HEK293 (cell line): Measurements from ENCODE around the gene PEAR1.
A peak's percentile ranks its signal among the peaks of the same experiment; 100 is the strongest.

Experiments
- GFI1B ChIP-seq: fragments of 450-650 bp; formaldehyde crosslinking; IDR thresholded peaks from 2 replicates; pipeline ENCODE4 v1.5.1; 2016; ENCODE audit warnings: missing biosample characterization, missing genetic modification characterization
- HIC1 ChIP-seq: fragments of 450-650 bp; formaldehyde crosslinking; IDR thresholded peaks from 2 replicates; pipeline ENCODE4 v1.5.1; 2016; ENCODE audit warnings: missing biosample characterization, missing genetic modification characterization
- KLF17 ChIP-seq: fragments of 450-650 bp; formaldehyde crosslinking; IDR thresholded peaks from 2 replicates; pipeline ENCODE4 v1.5.1; 2016; ENCODE audit warnings: missing biosample characterization, missing genetic modification characterization
- KLF8 ChIP-seq: fragments of 450-650 bp; formaldehyde crosslinking; IDR thresholded peaks from 2 replicates; pipeline ENCODE4 v1.5.1; 2016; ENCODE audit warnings: missing biosample characterization, missing genetic modification characterization
- SALL2 ChIP-seq: fragments of 450-650 bp; formaldehyde crosslinking; IDR thresholded peaks from 2 replicates; pipeline ENCODE4 v1.5.0; 2017; ENCODE audit warnings: missing biosample characterization, mild to moderate bottlenecking, missing genetic modification characterization, borderline replicate concordance
- TSHZ1 ChIP-seq: fragments of 450-650 bp; formaldehyde crosslinking; IDR thresholded peaks from 2 replicates; pipeline ENCODE4 v1.5.1; 2016; ENCODE audit warnings: missing biosample characterization, missing genetic modification characterization, borderline replicate concordance
- YY2 ChIP-seq: fragments of 450-650 bp; formaldehyde crosslinking; IDR thresholded peaks from 2 replicates; pipeline ENCODE4 v1.5.1; 2016; ENCODE audit warnings: missing biosample characterization, missing genetic modification characterization
- ZBTB17 ChIP-seq: fragments of 450-650 bp; formaldehyde crosslinking; IDR thresholded peaks from 2 replicates; pipeline ENCODE4 v1.5.1; 2016; ENCODE audit warnings: missing biosample characterization, missing genetic modification characterization
- ZBTB26 ChIP-seq: fragments of 450-650 bp; formaldehyde crosslinking; optimal IDR thresholded peaks from 2 replicates; pipeline ENCODE3; 2016; ENCODE audit warnings: missing biosample characterization, mild to moderate bottlenecking, missing genetic modification characterization
- ZBTB44 ChIP-seq: fragments of 450-650 bp; IDR thresholded peaks from 2 replicates; pipeline ENCODE4 v1.5.1; 2018; ENCODE audit warnings: missing biosample characterization, mild to moderate bottlenecking, missing genetic modification characterization
- ZBTB6 ChIP-seq: fragments of 450-650 bp; formaldehyde crosslinking; IDR thresholded peaks from 2 replicates; pipeline ENCODE4 v1.5.1; 2017; ENCODE audit warnings: missing biosample characterization, missing genetic modification characterization
- ZNF114 ChIP-seq: fragments of 450-650 bp; formaldehyde crosslinking; IDR thresholded peaks from 2 replicates; pipeline ENCODE4 v1.5.0; 2017; ENCODE audit warnings: missing biosample characterization, missing genetic modification characterization
- ZNF223 ChIP-seq: fragments of 450-650 bp; formaldehyde crosslinking; IDR thresholded peaks from 2 replicates; pipeline ENCODE4 v1.5.1; 2016; ENCODE audit warnings: missing biosample characterization, missing genetic modification characterization
- ZNF280C ChIP-seq: fragments of 450-650 bp; formaldehyde crosslinking; IDR thresholded peaks from 2 replicates; pipeline ENCODE4 v1.5.1; 2016; ENCODE audit warnings: missing biosample characterization, missing genetic modification characterization
- ZNF335 ChIP-seq: fragments of 450-650 bp; formaldehyde crosslinking; conservative IDR thresholded peaks from 2 replicates; pipeline ENCODE4 v1.5.1; 2016; ENCODE audit warnings: missing biosample characterization, missing genetic modification characterization
- ZNF350 ChIP-seq: fragments of 450-650 bp; formaldehyde crosslinking; IDR thresholded peaks from 2 replicates; pipeline ENCODE4 v1.5.0; 2017; ENCODE audit warnings: missing biosample characterization, mild to moderate bottlenecking, missing genetic modification characterization
- ZNF404 ChIP-seq: fragments of 450-650 bp; formaldehyde crosslinking; IDR thresholded peaks from 2 replicates; pipeline ENCODE4 v1.5.1; 2017; ENCODE audit warnings: missing biosample characterization, missing genetic modification characterization
- ZNF664 ChIP-seq: fragments of 450-650 bp; formaldehyde crosslinking; IDR thresholded peaks from 2 replicates; pipeline ENCODE4 v1.5.1; 2016; ENCODE audit warnings: missing biosample characterization, missing genetic modification characterization
- ZNF670 ChIP-seq: fragments of 450-650 bp; formaldehyde crosslinking; IDR thresholded peaks from 2 replicates; pipeline ENCODE4 v1.5.1; 2016; ENCODE audit warnings: missing biosample characterization, missing genetic modification characterization, low read depth
- ZNF76 ChIP-seq: fragments of 450-650 bp; formaldehyde crosslinking; IDR thresholded peaks from 2 replicates; pipeline ENCODE4; 2016; ENCODE audit warnings: low read depth, missing biosample characterization, missing genetic modification characterization, borderline replicate concordance
- ZNF776 ChIP-seq: fragments of 450-650 bp; formaldehyde crosslinking; IDR thresholded peaks from 2 replicates; pipeline ENCODE4 v1.5.0; 2017; ENCODE audit warnings: missing biosample characterization, missing genetic modification characterization, borderline replicate concordance
- ZNF843 ChIP-seq: fragments of 450-650 bp; formaldehyde crosslinking; IDR thresholded peaks from 2 replicates; pipeline ENCODE4 v1.5.1; 2016; ENCODE audit warnings: missing biosample characterization, missing genetic modification characterization
- ZSCAN4 ChIP-seq: fragments of 450-650 bp; formaldehyde crosslinking; IDR thresholded peaks from 2 replicates; pipeline ENCODE4 v1.5.1; 2017; ENCODE audit warnings: missing biosample characterization, missing genetic modification characterization
- ZXDB ChIP-seq: fragments of 450-650 bp; formaldehyde crosslinking; IDR thresholded peaks from 2 replicates; pipeline ENCODE4 v1.5.1; 2016; ENCODE audit warnings: missing biosample characterization, missing genetic modification characterization

PEAR1 gene

GRCh38 chr1:156892190-156893047 lies 1.1 kb upstream of the PEAR1 start (continued):
- TF ChIP-seq ZSCAN4 (tag by site-specific recombination): no peak; the same call in 1 of the 2 replicates
- TF ChIP-seq ZBTB26 (tag by site-specific recombination): peak; percentile 33
- no peak for TF ChIP-seq ZXDB (tag by site-specific recombination)
- no peak for TF ChIP-seq ZNF280C (tag by site-specific recombination)
- TF ChIP-seq ZNF670 (tag by site-specific recombination): no peak
- no peak for TF ChIP-seq HIC1
- TF ChIP-seq GFI1B: no peak
- TF ChIP-seq ZNF404 (tag by site-specific recombination): no peak
- TF ChIP-seq SALL2 (tag by site-specific recombination): no peak
- peak; percentile 97 for TF ChIP-seq KLF8 (tag by site-specific recombination)
- TF ChIP-seq ZNF843: no peak
- TF ChIP-seq ZNF350: no peak
- peak; percentile 63 for TF ChIP-seq KLF17
- no peak for TF ChIP-seq ZBTB44
- TF ChIP-seq ZNF335 (tag by site-specific recombination): peak; percentile 90
- TF ChIP-seq ZBTB17 (tag by site-specific recombination): peak; percentile 52; the same call in 1 of the 2 replicates
- TF ChIP-seq ZNF776: no peak
- no peak for TF ChIP-seq ZNF664 (tag by site-specific recombination)
- TF ChIP-seq YY2 (tag by site-specific recombination): no peak
- no peak for TF ChIP-seq ZBTB6 (tag by site-specific recombination)
- TF ChIP-seq ZNF114 (tag by site-specific recombination): no peak
- no peak for TF ChIP-seq TSHZ1 (tag by site-specific recombination)
- no peak for TF ChIP-seq ZNF223 (tag by site-specific recombination)
- peak; percentile 70 for TF ChIP-seq ZNF76 (tag by site-specific recombination)
